Smooth muscle cell (in vitro differentiated cells): ENCODE results near the gene IGFBPL1. TPM values are rescaled to one million over a fixed set of nuclear protein-coding genes. Genes with fewer than 3 reads are reported as not detected.
"Not testable (repeated sequence)": the region's sequence is repeated elsewhere in the genome, so short reads cannot be mapped to it uniquely, and the experiment has no call there.

ENCODE experiments used
- DNase-seq: peaks from one replicate; lab custom pipeline; 2025; ENCODE audit not compliant: unreplicated experiment; lab: John Stamatoyannopoulos, UW
- H2AFZ ChIP-seq: fragments of 200-600 bp; sonication (generic); 2 replicates; pipeline ENCODE4 v1.6.0; 2016; ENCODE audit warnings: antibody characterized with exemption, low read depth, mild to moderate bottlenecking
- H3F3A ChIP-seq: fragments of 200-600 bp; sonication (generic); 2 replicates; pipeline ENCODE4 v1.6.0; 2017; ENCODE audit warnings: antibody characterized with exemption, low read depth
- H3K27ac ChIP-seq: fragments of 200-600 bp; sonication (generic); 2 replicates; pipeline ENCODE4 v1.5.1; 2016; ENCODE audit warnings: low read depth, mild to moderate bottlenecking
- H3K27me3 ChIP-seq: fragments of 200-600 bp; sonication (generic); 2 replicates; pipeline ENCODE4 v1.6.1; 2016; ENCODE audit warnings: low read depth, mild to moderate bottlenecking
- H3K36me3 ChIP-seq: fragments of 200-600 bp; sonication (generic); 2 replicates; pipeline ENCODE4 v1.5.1; 2016; ENCODE audit warnings: low read depth
- H3K4me1 ChIP-seq: fragments of 200-600 bp; sonication (generic); 2 replicates; pipeline ENCODE4 v1.5.1; 2016; ENCODE audit warnings: low read depth
- H3K4me2 ChIP-seq: fragments of 200-600 bp; sonication (generic); 2 replicates; pipeline ENCODE4 v1.6.0; 2016; ENCODE audit warnings: mild to moderate bottlenecking
- H3K4me3 ChIP-seq: fragments of 200-600 bp; sonication (generic); 2 replicates; pipeline ENCODE4 v1.5.1; 2016; ENCODE audit warnings: mild to moderate bottlenecking
- H3K79me2 ChIP-seq: fragments of 200-600 bp; sonication (generic); 2 replicates; pipeline ENCODE4 v1.6.0; 2016; ENCODE audit warnings: low read depth, mild to moderate bottlenecking
- H3K9ac ChIP-seq: fragments of 200-600 bp; sonication (generic); 2 replicates; pipeline ENCODE4 v1.6.0; 2016; ENCODE audit warnings: low read depth
- H3K9me3 ChIP-seq: fragments of 200-600 bp; sonication (generic); replicated peaks from 2 replicates; pipeline ENCODE4 v1.5.1; 2016; ENCODE audit warnings: low read depth
- H4K20me1 ChIP-seq: fragments of 200-600 bp; sonication (generic); 2 replicates; pipeline ENCODE4 v1.6.0; 2016; ENCODE audit warnings: low read depth
- WGBS: methylation state at CpG from one replicate; pipeline ENCODE4 v1.1.7; 2016; ENCODE audit warnings: low lambda C conversion rate; 5-methylcytosine and 5-hydroxymethylcytosine counted together
- polyA plus RNA-seq: library from polyadenylated mRNA; unstranded; fragments of >200 nt; fragmentation: Nextera tagmentation; extraction: Ambion mirVana; gene quantifications from 2 replicates; pipeline ENCODE4 v1.2.1, GENCODE V29; 2016
- total RNA-seq: library from RNA; depleted of rRNA; stranded (reverse); fragments of >200 nt; gene quantifications from 2 replicates; pipeline ENCODE4 v1.2.3, GENCODE V29; 2014
- TF ChIP-seq, protein P1 (sequence below): fragments of 200-600 bp; sonication (generic); IDR thresholded peaks from 2 replicates; pipeline ENCODE4 v1.5.1; 2017; ENCODE audit warnings: borderline replicate concordance, mild to moderate bottlenecking, antibody characterized with exemption; ENCODE audit not compliant: insufficient read depth, poor library complexity, severe bottlenecking

The IGFBPL1 gene
- total and polyA plus RNA-seq, 2 experiments from 2014 or later: 2.1 to 9.4 TPM

DNA sequence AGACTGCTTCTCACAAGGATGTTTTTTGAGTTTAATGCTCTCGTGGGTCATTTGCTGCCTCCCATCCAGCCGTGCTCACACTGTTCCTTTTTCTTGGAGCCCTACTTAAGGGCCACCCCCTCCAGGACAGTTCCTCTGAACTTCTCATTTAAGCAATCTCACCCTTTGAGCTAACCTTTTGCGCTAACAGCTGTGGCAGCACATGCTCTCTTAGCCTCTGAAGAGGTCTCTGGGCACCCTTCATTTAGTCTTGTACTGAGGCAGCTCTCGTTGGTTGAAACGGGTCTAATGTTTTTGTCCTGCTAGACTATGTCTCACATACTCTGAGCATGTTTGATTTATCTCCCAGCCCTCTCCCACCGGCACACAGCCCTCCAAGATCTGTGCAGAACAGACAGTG is 19.9 kb downstream of the IGFBPL1 start:
- H3K9ac ChIP-seq: no peak overlapping the region
- no peak overlapping the region for H2AFZ ChIP-seq
- H3K27me3 ChIP-seq: no peaks in the 10 kb centered on the region
- no peak overlapping the region for H3K4me3 ChIP-seq
- H3K79me2 ChIP-seq: no peaks in the 10 kb centered on the region
- WGBS: 92% methylated on average over 6 of the region's 6 CpGs
- no peaks in the 10 kb centered on the region for H3F3A ChIP-seq
- H3K36me3 ChIP-seq: no peaks in the 10 kb centered on the region
- H3K27ac ChIP-seq: no peak overlapping the region
- H3K9me3 ChIP-seq: no peaks in the 10 kb centered on the region
- H3K4me2 ChIP-seq: no peak overlapping the region
- no peaks in the 10 kb centered on the region for H3K4me1 ChIP-seq
- no peaks in the 10 kb centered on the region for H4K20me1 ChIP-seq
- DNase-seq: no peak
- TF ChIP-seq, protein P1, sequence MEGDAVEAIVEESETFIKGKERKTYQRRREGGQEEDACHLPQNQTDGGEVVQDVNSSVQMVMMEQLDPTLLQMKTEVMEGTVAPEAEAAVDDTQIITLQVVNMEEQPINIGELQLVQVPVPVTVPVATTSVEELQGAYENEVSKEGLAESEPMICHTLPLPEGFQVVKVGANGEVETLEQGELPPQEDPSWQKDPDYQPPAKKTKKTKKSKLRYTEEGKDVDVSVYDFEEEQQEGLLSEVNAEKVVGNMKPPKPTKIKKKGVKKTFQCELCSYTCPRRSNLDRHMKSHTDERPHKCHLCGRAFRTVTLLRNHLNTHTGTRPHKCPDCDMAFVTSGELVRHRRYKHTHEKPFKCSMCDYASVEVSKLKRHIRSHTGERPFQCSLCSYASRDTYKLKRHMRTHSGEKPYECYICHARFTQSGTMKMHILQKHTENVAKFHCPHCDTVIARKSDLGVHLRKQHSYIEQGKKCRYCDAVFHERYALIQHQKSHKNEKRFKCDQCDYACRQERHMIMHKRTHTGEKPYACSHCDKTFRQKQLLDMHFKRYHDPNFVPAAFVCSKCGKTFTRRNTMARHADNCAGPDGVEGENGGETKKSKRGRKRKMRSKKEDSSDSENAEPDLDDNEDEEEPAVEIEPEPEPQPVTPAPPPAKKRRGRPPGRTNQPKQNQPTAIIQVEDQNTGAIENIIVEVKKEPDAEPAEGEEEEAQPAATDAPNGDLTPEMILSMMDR: no peak

DNA sequence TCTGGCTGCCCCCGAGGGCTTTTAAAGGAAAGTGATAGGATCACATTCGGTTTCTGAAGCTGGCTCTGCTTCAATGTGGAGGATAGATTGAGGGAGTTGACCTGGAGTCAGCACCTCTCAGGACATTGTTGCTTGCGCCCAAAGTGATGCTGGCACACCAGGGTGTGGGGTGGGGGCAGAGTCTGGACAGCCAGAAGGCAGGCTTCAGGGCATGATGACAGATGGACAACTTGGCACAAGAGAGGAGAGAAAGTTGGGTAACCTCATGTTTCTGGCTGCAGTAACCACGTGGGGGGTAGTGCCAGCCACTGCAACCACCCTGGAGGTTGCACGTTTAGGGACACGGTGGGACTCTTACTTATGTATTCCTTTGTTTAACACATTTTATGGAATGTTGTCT is 22.3 kb downstream of the IGFBPL1 start:
- no peak overlapping the region for H3K9ac ChIP-seq
- peaks cover 6% of the 10 kb centered on the region for H4K20me1 ChIP-seq
- TF ChIP-seq, protein P1: no peak
- no peak for DNase-seq
- no peak overlapping the region for H2AFZ ChIP-seq
- H3F3A ChIP-seq: no peaks in the 10 kb centered on the region
- no peaks in the 10 kb centered on the region for H3K79me2 ChIP-seq
- 92% methylated on average over 6 of the region's 6 CpGs for WGBS
- H3K27ac ChIP-seq: no peak overlapping the region
- no peak overlapping the region for H3K4me2 ChIP-seq
- H3K4me3 ChIP-seq: no peak overlapping the region
- no peaks in the 10 kb centered on the region for H3K4me1 ChIP-seq
- no peaks in the 10 kb centered on the region for H3K36me3 ChIP-seq
- no peaks in the 10 kb centered on the region for H3K9me3 ChIP-seq
- H3K27me3 ChIP-seq: no peaks in the 10 kb centered on the region

DNA sequence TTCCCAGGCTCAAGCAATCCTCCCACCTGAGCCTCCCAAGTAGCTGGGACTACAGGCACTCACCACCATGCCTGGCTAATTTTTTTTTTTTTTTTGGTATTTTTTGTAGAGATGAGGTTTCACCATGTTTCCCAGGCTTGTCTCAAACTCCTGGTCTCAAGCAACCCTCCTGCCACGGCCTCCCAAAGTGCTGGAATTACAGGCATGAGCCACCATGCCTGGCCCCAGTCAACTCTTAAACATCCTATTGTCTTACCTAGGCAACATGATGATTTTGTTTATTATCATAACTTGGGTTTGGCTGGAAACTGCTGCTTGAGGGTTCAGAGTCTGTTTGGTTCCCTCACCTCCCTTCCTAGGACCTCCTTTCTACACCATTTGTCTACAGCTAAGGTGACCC is 25.1 kb downstream of the IGFBPL1 start:
- not testable (repeated sequence) for H3K27ac ChIP-seq

DNA sequence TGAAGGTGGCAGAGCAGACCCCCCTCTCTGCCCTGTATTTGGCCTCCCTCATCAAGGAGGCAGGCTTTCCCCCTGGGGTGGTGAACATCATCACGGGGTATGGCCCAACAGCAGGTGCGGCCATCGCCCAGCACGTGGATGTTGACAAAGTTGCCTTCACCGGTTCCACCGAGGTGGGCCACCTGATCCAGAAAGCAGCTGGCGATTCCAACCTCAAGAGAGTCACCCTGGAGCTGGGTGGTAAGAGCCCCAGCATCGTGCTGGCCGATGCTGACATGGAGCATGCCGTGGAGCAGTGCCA is 27.9 kb downstream of the IGFBPL1 start:
- no peaks in the 10 kb centered on the region for H3F3A ChIP-seq
- H3K36me3 ChIP-seq: no peaks in the 10 kb centered on the region
- peaks cover 23% of the 10 kb centered on the region for H3K79me2 ChIP-seq
- no peak overlapping the region for H3K9ac ChIP-seq
- H3K27me3 ChIP-seq: no peaks in the 10 kb centered on the region
- no peak for DNase-seq
- H4K20me1 ChIP-seq: peaks cover 6% of the 10 kb centered on the region
- H3K27ac ChIP-seq: no peak overlapping the region
- H3K4me1 ChIP-seq: peaks cover 13% of the 10 kb centered on the region
- no peak overlapping the region for H3K4me2 ChIP-seq
- TF ChIP-seq, protein P1: no peak
- no peaks in the 10 kb centered on the region for H3K9me3 ChIP-seq
- 88% methylated on average over 10 of the region's 10 CpGs for WGBS
- no peak overlapping the region for H2AFZ ChIP-seq
- no peak overlapping the region for H3K4me3 ChIP-seq

More for the DNA sequence above, 25.1 kb downstream of the IGFBPL1 start:
- H4K20me1 ChIP-seq, H3K4me2 ChIP-seq, H2AFZ ChIP-seq, H3K9me3 ChIP-seq, H3F3A ChIP-seq, H3K36me3 ChIP-seq, H3K9ac ChIP-seq, DNase-seq, H3K79me2 ChIP-seq, H3K27me3 ChIP-seq, H3K4me1 ChIP-seq, H3K4me3 ChIP-seq: not testable (repeated sequence)
- 94% methylated on average over 1 of the region's 1 CpG for WGBS
